HEK293 (cell line): ENCODE measurements around the gene VSTM2B.

Experiments used
- CTCF ChIA-PET: fragments of 350-600 bp; formaldehyde crosslinking; extraction: SDS; loops from one replicate; lab custom pipeline; 2021; ENCODE audit warnings: antibody characterized with exemption; lab: Yijun Ruan, JAX
- POLR2A ChIA-PET: fragments of 300-600 bp; formaldehyde crosslinking; extraction: SDS; loops from one replicate; lab custom pipeline; 2020; ENCODE audit warnings: antibody characterized with exemption, inconsistent platforms; lab: Yijun Ruan, JAX
- H3K27ac ChIP-seq: fragments of 200-500 bp; sonication (Bioruptor generic); 2 replicates; pipeline ENCODE4 v1.5.1; 2014; ENCODE audit warnings: low read depth, low read length, control low read depth, inconsistent platforms; ENCODE audit errors: extremely low read depth
- H3K36me3 ChIP-seq, 2 experiments: fragments of 200-500 bp in 1 of 2; sonication (Bioruptor generic) in 1 of 2; 1 replicate in 1 of 2; 2 replicates in 1 of 2; pipeline ENCODE4 v1.5.1; 2014 to 2017; ENCODE audit warnings: inconsistent platforms in 2 of 2, low read length in 2 of 2; ENCODE audit not compliant: control insufficient read depth in 2 of 2, insufficient read depth in 1 of 2
- H3K4me1 ChIP-seq: fragments of 200-500 bp; sonication (Bioruptor generic); 2 replicates; pipeline ENCODE4 v1.5.1; 2014; ENCODE audit warnings: mild to moderate bottlenecking, low read length, inconsistent platforms; ENCODE audit not compliant: control insufficient read depth, insufficient read depth
- H3K4me3 ChIP-seq: 2 replicates; pipeline ENCODE4 v1.5.1; 2011; ENCODE audit warnings: low read depth, mild to moderate bottlenecking, control low read depth, low read length, moderate library complexity
- H3K9me3 ChIP-seq: fragments of 200-500 bp; sonication (Bioruptor generic); 2 replicates; pipeline ENCODE4 v1.5.1; 2014; ENCODE audit warnings: low read depth, low read length, inconsistent platforms; ENCODE audit not compliant: control insufficient read depth, insufficient read depth
- CTCF ChIP-seq: fragments of 450-650 bp; formaldehyde crosslinking; IDR thresholded peaks from 2 replicates; pipeline ENCODE4 v1.5.1; 2016; ENCODE audit warnings: missing biosample characterization, missing genetic modification characterization
- KLF16 ChIP-seq: fragments of 450-650 bp; formaldehyde crosslinking; IDR thresholded peaks from 2 replicates; pipeline ENCODE4 v1.5.1; 2017; ENCODE audit warnings: missing biosample characterization, missing genetic modification characterization
- KLF17 ChIP-seq: fragments of 450-650 bp; formaldehyde crosslinking; IDR thresholded peaks from 2 replicates; pipeline ENCODE4 v1.5.1; 2016; ENCODE audit warnings: missing biosample characterization, missing genetic modification characterization
- OSR2 ChIP-seq: fragments of 450-650 bp; formaldehyde crosslinking; IDR thresholded peaks from 2 replicates; pipeline ENCODE4 v1.5.1; 2016; ENCODE audit warnings: missing biosample characterization, missing genetic modification characterization
- PATZ1 ChIP-seq: fragments of 450-650 bp; formaldehyde crosslinking; IDR thresholded peaks from 2 replicates; pipeline ENCODE4 v1.5.1; 2016; ENCODE audit warnings: missing biosample characterization, missing genetic modification characterization
- PRDM1 ChIP-seq: fragments of 450-650 bp; formaldehyde crosslinking; IDR thresholded peaks from 2 replicates; pipeline ENCODE4; 2016; ENCODE audit warnings: missing biosample characterization, missing genetic modification characterization
- ZNF10 ChIP-seq: fragments of 450-650 bp; formaldehyde crosslinking; IDR thresholded peaks from 2 replicates; pipeline ENCODE4 v1.5.1; 2017; ENCODE audit warnings: missing biosample characterization, missing genetic modification characterization
- ZNF121 ChIP-seq: fragments of 450-650 bp; formaldehyde crosslinking; IDR thresholded peaks from 2 replicates; pipeline ENCODE4 v1.5.1; 2016; ENCODE audit warnings: missing biosample characterization, missing genetic modification characterization
- ZNF155 ChIP-seq: fragments of 450-650 bp; formaldehyde crosslinking; IDR thresholded peaks from 2 replicates; pipeline ENCODE4 v1.5.1; 2016; ENCODE audit warnings: missing biosample characterization, missing genetic modification characterization
- ZNF23 ChIP-seq: fragments of 450-650 bp; formaldehyde crosslinking; IDR thresholded peaks from 2 replicates; pipeline ENCODE4 v1.5.1; 2016; ENCODE audit warnings: missing biosample characterization, missing genetic modification characterization, borderline replicate concordance
- ZNF292 ChIP-seq: fragments of 450-650 bp; formaldehyde crosslinking; IDR thresholded peaks from 2 replicates; pipeline ENCODE4 v1.5.1; 2016; ENCODE audit warnings: low read depth, missing biosample characterization, missing genetic modification characterization, borderline replicate concordance
- ZNF302 ChIP-seq: fragments of 450-650 bp; formaldehyde crosslinking; IDR thresholded peaks from 2 replicates; pipeline ENCODE4 v1.5.1; 2016; ENCODE audit warnings: missing biosample characterization, missing genetic modification characterization, low read depth
- ZNF341 ChIP-seq: fragments of 450-650 bp; formaldehyde crosslinking; IDR thresholded peaks from 2 replicates; pipeline ENCODE4; 2016; ENCODE audit warnings: low read depth, missing biosample characterization, missing genetic modification characterization
- ZNF394 ChIP-seq: fragments of 450-650 bp; formaldehyde crosslinking; IDR thresholded peaks from 2 replicates; pipeline ENCODE4 v1.5.1; 2016; ENCODE audit warnings: missing biosample characterization, missing genetic modification characterization, mild to moderate bottlenecking, moderate library complexity, borderline replicate concordance
- ZNF398 ChIP-seq: fragments of 450-650 bp; formaldehyde crosslinking; IDR thresholded peaks from 2 replicates; pipeline ENCODE4 v1.5.1; 2017; ENCODE audit warnings: missing biosample characterization, missing genetic modification characterization
- ZNF521 ChIP-seq: fragments of 450-650 bp; formaldehyde crosslinking; IDR thresholded peaks from 2 replicates; pipeline ENCODE4 v1.5.1; 2017; ENCODE audit warnings: missing biosample characterization, mild to moderate bottlenecking, missing genetic modification characterization
- ZNF600 ChIP-seq: fragments of 450-650 bp; formaldehyde crosslinking; IDR thresholded peaks from 2 replicates; pipeline ENCODE4 v1.5.1; 2016; ENCODE audit warnings: missing biosample characterization, missing genetic modification characterization
- ZNF677 ChIP-seq: fragments of 450-650 bp; IDR thresholded peaks from 2 replicates; pipeline ENCODE4 v1.5.0; 2018; ENCODE audit warnings: missing biosample characterization, mild to moderate bottlenecking, missing genetic modification characterization, moderate library complexity
- ZNF704 ChIP-seq: fragments of 450-650 bp; formaldehyde crosslinking; IDR thresholded peaks from 2 replicates; pipeline ENCODE4 v1.5.1; 2016; ENCODE audit warnings: missing biosample characterization, missing genetic modification characterization
- ZNF747 ChIP-seq: fragments of 450-650 bp; formaldehyde crosslinking; IDR thresholded peaks from 2 replicates; pipeline ENCODE4 v1.5.1; 2016; ENCODE audit warnings: missing biosample characterization, missing genetic modification characterization
- ZNF837 ChIP-seq: fragments of 450-650 bp; formaldehyde crosslinking; IDR thresholded peaks from 2 replicates; pipeline ENCODE4 v1.5.1; 2016; ENCODE audit warnings: missing biosample characterization, missing genetic modification characterization
- ZSCAN16 ChIP-seq: fragments of 450-650 bp; formaldehyde crosslinking; IDR thresholded peaks from 2 replicates; pipeline ENCODE4 v1.5.1; 2016; ENCODE audit warnings: missing biosample characterization, missing genetic modification characterization

Gene VSTM2B

GRCh38 chr19:29547361-29547960 lies 21.7 kb downstream of the VSTM2B start:
- Histone ChIP-seq H3K36me3 (no peaks in the 10 kb centered on the region; a peak in 1 of 3 replicates), H3K9me3 (no peaks in the 10 kb centered on the region; the same call in 1 of the 2 replicates), H3K27ac (no peak overlapping the region), H3K4me1 (no peaks in the 10 kb centered on the region)
- CTCF ChIA-PET, result no interaction called here
- TF ChIP-seq ZNF398 (tag by site-specific recombination), result no peak
- no peak for TF ChIP-seq ZSCAN16 (tag by site-specific recombination)
- TF ChIP-seq, all 188 proteins: peak for 0
- no peak overlapping the region for H3K4me3 ChIP-seq
- POLR2A ChIA-PET, result no interaction called here

GRCh38 chr19:29547981-29548380 lies 22.2 kb downstream of the VSTM2B start:
- peak; percentile 40; the same call in 1 of the 2 replicates for TF ChIP-seq ZNF341
- TF ChIP-seq PRDM1 (tag by site-specific recombination), result no peak
- no peaks in the 10 kb centered on the region for H3K36me3 ChIP-seq
- H3K4me3 ChIP-seq, result no peak overlapping the region
- ChIA-PET CTCF (no interaction called here), POLR2A (no interaction called here)
- no peak overlapping the region for H3K27ac ChIP-seq
- H3K9me3 ChIP-seq, result no peaks in the 10 kb centered on the region; the same call in none of the 2 replicates
- H3K4me1 ChIP-seq, result no peaks in the 10 kb centered on the region

GRCh38 chr19:29548483-29549085 lies 22.8 kb downstream of the VSTM2B start:
- Histone ChIP-seq H3K4me1 (no peaks in the 10 kb centered on the region), H3K27ac (no peak overlapping the region), H3K4me3 (no peak overlapping the region), H3K9me3 (peaks cover 6% of the 10 kb centered on the region), H3K36me3 (no peaks in the 10 kb centered on the region)
- ChIA-PET POLR2A (no interaction called here), CTCF (interaction anchor here (0.6 kb wide), 1 partner anchor 10 kb away, joined by 3 read pairs; no protein-coding TSS in a partner anchor)
- no peak for TF ChIP-seq PATZ1 (tag by site-specific recombination)
- TF ChIP-seq ZNF747 (tag by site-specific recombination), result no peak
- TF ChIP-seq ZNF600, result no peak
- no peak for TF ChIP-seq CTCF (tag by site-specific recombination)
- no peak for TF ChIP-seq ZNF23 (tag by site-specific recombination)
- no peak for TF ChIP-seq ZNF521
- no peak for TF ChIP-seq ZNF121
- no peak for TF ChIP-seq ZNF704 (tag by site-specific recombination)
- TF ChIP-seq ZNF10 (tag by site-specific recombination), result no peak
- TF ChIP-seq ZNF394 (tag by site-specific recombination), result no peak
- no peak for TF ChIP-seq ZNF302 (tag by site-specific recombination)
- TF ChIP-seq ZNF155 (tag by site-specific recombination), result no peak
- no peak for TF ChIP-seq ZNF677 (tag by site-specific recombination)
- TF ChIP-seq ZSCAN16 (tag by site-specific recombination), result no peak
- TF ChIP-seq ZNF292 (tag by site-specific recombination), result no peak
- no peak for TF ChIP-seq KLF16 (tag by site-specific recombination)
- TF ChIP-seq ZNF837 (tag by site-specific recombination), result no peak
- TF ChIP-seq KLF17 (tag by site-specific recombination), result no peak
- no peak for TF ChIP-seq OSR2 (tag by site-specific recombination)
